ENCODE measurements around the gene STARD3NL.

DNA sequence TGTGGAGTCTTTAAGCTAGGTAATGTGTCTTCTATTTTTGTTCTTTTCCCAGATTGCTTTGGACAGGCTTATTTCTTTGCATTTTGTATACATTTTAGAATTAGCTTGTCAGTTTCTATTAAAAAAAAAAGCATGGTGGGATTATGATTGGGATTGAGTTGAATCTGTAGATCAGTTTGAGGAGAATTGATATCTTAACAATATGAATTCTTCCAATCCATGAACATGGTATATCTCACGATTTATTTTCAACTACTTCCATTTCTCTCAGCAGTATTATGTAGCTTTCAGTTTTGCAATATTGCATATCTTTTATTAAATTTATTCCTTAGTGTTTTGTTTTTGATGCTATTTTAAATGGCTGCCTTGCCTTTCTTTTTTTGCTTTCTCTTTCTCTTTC lies 13.7 kb downstream of the STARD3NL start:
- TF ChIP-seq, protein P1, sequence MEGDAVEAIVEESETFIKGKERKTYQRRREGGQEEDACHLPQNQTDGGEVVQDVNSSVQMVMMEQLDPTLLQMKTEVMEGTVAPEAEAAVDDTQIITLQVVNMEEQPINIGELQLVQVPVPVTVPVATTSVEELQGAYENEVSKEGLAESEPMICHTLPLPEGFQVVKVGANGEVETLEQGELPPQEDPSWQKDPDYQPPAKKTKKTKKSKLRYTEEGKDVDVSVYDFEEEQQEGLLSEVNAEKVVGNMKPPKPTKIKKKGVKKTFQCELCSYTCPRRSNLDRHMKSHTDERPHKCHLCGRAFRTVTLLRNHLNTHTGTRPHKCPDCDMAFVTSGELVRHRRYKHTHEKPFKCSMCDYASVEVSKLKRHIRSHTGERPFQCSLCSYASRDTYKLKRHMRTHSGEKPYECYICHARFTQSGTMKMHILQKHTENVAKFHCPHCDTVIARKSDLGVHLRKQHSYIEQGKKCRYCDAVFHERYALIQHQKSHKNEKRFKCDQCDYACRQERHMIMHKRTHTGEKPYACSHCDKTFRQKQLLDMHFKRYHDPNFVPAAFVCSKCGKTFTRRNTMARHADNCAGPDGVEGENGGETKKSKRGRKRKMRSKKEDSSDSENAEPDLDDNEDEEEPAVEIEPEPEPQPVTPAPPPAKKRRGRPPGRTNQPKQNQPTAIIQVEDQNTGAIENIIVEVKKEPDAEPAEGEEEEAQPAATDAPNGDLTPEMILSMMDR (conservative IDR thresholded peaks at IDR 0.05; ENCODE audit: low read length) = no peak
- TF ChIP-seq EZH2phosphoT487 (IDR thresholded peaks at IDR 0.05; ENCODE audit: borderline replicate concordance) = no peak
